Measurements from ENCODE around the gene SGMS1.

The SGMS1 gene

GRCh38 chr10:50416181-50416824 is 207.5 kb downstream of the SGMS1 start:
- Histone ChIP-seq H3K9me3 (replicated peaks in 1 of 11) (peaks cover 0 to 14% (median 12%) of the 10 kb centered on the region in 11 experiments; a peak in 15 of 22 replicates), H3K4me3 (peak overlapping the region in 4 of 10 experiments; percentile 70 to 76 (median 74); a peak in 6 of 20 replicates), H4K20me1 (peaks cover 0 to 59% (median 19%) of the 10 kb centered on the region in 11 experiments; a peak in 12 of 22 replicates), H3K27me3 (peaks cover 0 to 38% (median 35%) of the 10 kb centered on the region in 11 experiments; a peak in 19 of 22 replicates), H3K4me2 (peak overlapping the region in 4 of 11 experiments; percentile 79 to 88 (median 80); a peak in 7 of 22 replicates), H3K4me1 (peaks cover 0 to 89% (median 10%) of the 10 kb centered on the region in 10 experiments; a peak in 12 of 20 replicates), H3K27ac (no peak overlapping the region), H3K9ac (peak overlapping the region in 2 of 11 experiments; percentile 44 to 83; a peak in 4 of 22 replicates), H3K36me3 (peaks cover 0 to 7% (median 0%) of the 10 kb centered on the region in 11 experiments; a peak in 3 of 22 replicates)
- no peak for TF ChIP-seq Cebpa-rat (IDR thresholded peaks at IDR 0.05)

DNA sequence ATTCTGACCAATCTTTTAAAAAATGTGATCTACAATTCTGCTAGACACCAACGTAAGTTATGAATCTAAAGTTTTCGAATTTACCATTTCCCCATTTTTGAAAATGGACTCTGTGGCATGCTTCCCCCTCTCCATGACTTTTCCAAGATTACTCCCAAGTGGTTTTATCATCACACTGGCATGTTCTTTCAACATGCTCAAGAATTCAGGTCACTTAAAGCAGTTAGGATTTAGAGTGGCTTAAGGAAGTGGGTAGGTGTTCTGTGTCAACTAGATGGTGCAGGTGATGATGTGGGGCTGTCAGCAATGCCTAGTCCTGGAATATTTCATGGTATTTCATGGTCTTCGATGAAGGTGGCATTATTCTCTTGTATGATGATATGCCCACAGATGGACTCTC is 208.5 kb downstream of the SGMS1 start:
- Histone ChIP-seq H3K27ac (no peak overlapping the region), H3K9me3 (replicated peaks in 1 of 11) (peaks cover 0 to 14% (median 12%) of the 10 kb centered on the region in 11 experiments; a peak in 15 of 22 replicates), H3K9ac (no peak overlapping the region), H3K36me3 (peaks cover 0 to 7% (median 0%) of the 10 kb centered on the region in 11 experiments; a peak in 3 of 22 replicates), H3K4me1 (peaks cover 0 to 89% (median 6%) of the 10 kb centered on the region in 10 experiments; a peak in 11 of 20 replicates), H3K27me3 (peaks cover 0 to 38% (median 35%) of the 10 kb centered on the region in 11 experiments; a peak in 19 of 22 replicates), H4K20me1 (peaks cover 0 to 69% (median 16%) of the 10 kb centered on the region in 11 experiments; a peak in 13 of 22 replicates), H3K4me3 (no peak overlapping the region; a peak in 1 of 20 replicates), H3K4me2 (peak overlapping the region in 3 of 11 experiments; percentile 79 to 88 (median 79); a peak in 5 of 22 replicates)
- no peak for TF ChIP-seq Cebpa-rat (IDR thresholded peaks at IDR 0.05)

GRCh38 chr10:50410066-50410811 is 213.5 kb downstream of the SGMS1 start:
- no peak overlapping the region for H3K27ac ChIP-seq
- no peaks in the 10 kb centered on the region for H3K27me3 ChIP-seq
- H3K36me3 ChIP-seq, result peaks cover 0 to 29% (median 0%) of the 10 kb centered on the region in 11 experiments; a peak in 5 of 22 replicates
- H4K20me1 ChIP-seq, result peaks cover 0 to 100% (median 0%) of the 10 kb centered on the region in 11 experiments; a peak in 8 of 22 replicates
- no peak for TF ChIP-seq Cebpa-rat (IDR thresholded peaks at IDR 0.05)
- no peak overlapping the region for H3K9ac ChIP-seq
- H3K9me3 ChIP-seq (replicated peaks in 1 of 11), result peaks cover 0 to 11% (median 5%) of the 10 kb centered on the region in 11 experiments; a peak in 8 of 22 replicates
- peaks cover 0 to 50% (median 0%) of the 10 kb centered on the region in 10 experiments; a peak in 6 of 20 replicates for H3K4me1 ChIP-seq
- H3K4me3 ChIP-seq, result no peak overlapping the region
- peak overlapping the region in 3 of 11 experiments; percentile 10 to 35 (median 20); a peak in 4 of 22 replicates for H3K4me2 ChIP-seq

DNA sequence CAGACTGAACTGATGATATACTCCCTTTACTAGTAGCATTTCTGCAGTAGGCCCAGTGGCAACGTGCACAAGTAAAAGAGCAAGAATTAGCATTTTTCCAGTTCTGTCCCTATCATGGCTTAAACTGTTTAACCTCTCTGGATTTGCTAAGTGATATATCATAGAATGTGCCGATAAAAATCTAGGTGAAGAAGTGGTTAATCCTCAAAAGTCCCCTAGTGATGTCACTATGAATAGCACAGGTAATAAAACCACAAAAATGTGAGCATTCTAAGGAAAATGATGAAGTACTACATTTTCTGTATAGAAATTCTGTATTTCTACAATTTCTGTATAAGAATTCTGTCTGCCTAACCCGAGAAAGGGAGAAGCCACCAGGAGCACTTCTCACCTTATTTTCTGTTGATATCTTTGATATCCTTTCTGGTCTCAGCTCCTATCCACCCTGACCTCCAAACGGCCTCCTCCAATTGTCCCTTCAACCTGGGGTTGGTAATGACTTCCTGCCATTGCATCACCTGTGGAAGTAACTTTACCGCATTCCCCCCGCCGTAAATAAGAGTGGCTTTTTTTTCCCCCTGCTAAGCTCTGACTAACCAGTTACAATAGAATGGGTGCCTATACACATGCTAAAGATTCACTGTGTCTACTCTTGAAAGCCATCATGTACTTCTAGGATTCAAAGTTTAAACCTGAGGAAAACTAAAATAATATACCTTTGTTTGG is 216.5 kb downstream of the SGMS1 start:
- Histone ChIP-seq H4K20me1 (peaks cover 0 to 100% (median 0%) of the 10 kb centered on the region in 11 experiments; a peak in 7 of 22 replicates), H3K9ac (no peak overlapping the region), H3K4me3 (no peak overlapping the region), H3K4me1 (peaks cover 0 to 37% (median 0%) of the 10 kb centered on the region in 10 experiments; a peak in 6 of 20 replicates), H3K36me3 (peaks cover 0 to 33% (median 0%) of the 10 kb centered on the region in 11 experiments; a peak in 5 of 22 replicates), H3K27ac (no peak overlapping the region), H3K4me2 (no peak overlapping the region), H3K9me3 (replicated peaks in 1 of 11) (peaks cover 0 to 11% (median 5%) of the 10 kb centered on the region in 11 experiments; a peak in 8 of 22 replicates), H3K27me3 (no peaks in the 10 kb centered on the region)
- no peak for TF ChIP-seq Cebpa-rat (IDR thresholded peaks at IDR 0.05)

- peaks cover 0 to 31% (median 0%) of the 10 kb centered on the region in 10 experiments; a peak in 6 of 20 replicates for H3K4me1 ChIP-seq
- TF ChIP-seq Cebpa-rat (IDR thresholded peaks at IDR 0.05), result no peak
- H3K9ac ChIP-seq, result no peak overlapping the region
- peaks cover 0 to 100% (median 0%) of the 10 kb centered on the region in 11 experiments; a peak in 7 of 22 replicates for H4K20me1 ChIP-seq
- H3K4me2 ChIP-seq, result no peak overlapping the region
- H3K36me3 ChIP-seq, result peaks cover 0 to 33% (median 0%) of the 10 kb centered on the region in 11 experiments; a peak in 5 of 22 replicates
- peaks cover 0 to 11% (median 5%) of the 10 kb centered on the region in 11 experiments; a peak in 8 of 22 replicates for H3K9me3 ChIP-seq (replicated peaks in 1 of 11)
- no peaks in the 10 kb centered on the region for H3K27me3 ChIP-seq
- no peak overlapping the region for H3K27ac ChIP-seq
- no peak overlapping the region for H3K4me3 ChIP-seq
Measured at GRCh38 chr10:50406457-50407070, 217.2 kb downstream of the SGMS1 start.

GRCh38 chr10:50405723-50406122 is 218.0 kb downstream of the SGMS1 start:
- H3K27ac ChIP-seq, result no peak overlapping the region
- no peaks in the 10 kb centered on the region for H3K27me3 ChIP-seq
- peaks cover 0 to 36% (median 0%) of the 10 kb centered on the region in 11 experiments; a peak in 5 of 22 replicates for H3K36me3 ChIP-seq
- no peak overlapping the region for H3K4me2 ChIP-seq
- H4K20me1 ChIP-seq, result peaks cover 0 to 100% (median 0%) of the 10 kb centered on the region in 11 experiments; a peak in 7 of 22 replicates
- no peak for TF ChIP-seq Cebpa-rat (IDR thresholded peaks at IDR 0.05)
- peaks cover 0 to 22% (median 0%) of the 10 kb centered on the region in 10 experiments; a peak in 6 of 20 replicates for H3K4me1 ChIP-seq
- H3K9me3 ChIP-seq (replicated peaks in 1 of 11), result peaks cover 0 to 11% (median 5%) of the 10 kb centered on the region in 11 experiments; a peak in 8 of 22 replicates
- no peak overlapping the region for H3K9ac ChIP-seq
- H3K4me3 ChIP-seq, result no peak overlapping the region

DNA sequence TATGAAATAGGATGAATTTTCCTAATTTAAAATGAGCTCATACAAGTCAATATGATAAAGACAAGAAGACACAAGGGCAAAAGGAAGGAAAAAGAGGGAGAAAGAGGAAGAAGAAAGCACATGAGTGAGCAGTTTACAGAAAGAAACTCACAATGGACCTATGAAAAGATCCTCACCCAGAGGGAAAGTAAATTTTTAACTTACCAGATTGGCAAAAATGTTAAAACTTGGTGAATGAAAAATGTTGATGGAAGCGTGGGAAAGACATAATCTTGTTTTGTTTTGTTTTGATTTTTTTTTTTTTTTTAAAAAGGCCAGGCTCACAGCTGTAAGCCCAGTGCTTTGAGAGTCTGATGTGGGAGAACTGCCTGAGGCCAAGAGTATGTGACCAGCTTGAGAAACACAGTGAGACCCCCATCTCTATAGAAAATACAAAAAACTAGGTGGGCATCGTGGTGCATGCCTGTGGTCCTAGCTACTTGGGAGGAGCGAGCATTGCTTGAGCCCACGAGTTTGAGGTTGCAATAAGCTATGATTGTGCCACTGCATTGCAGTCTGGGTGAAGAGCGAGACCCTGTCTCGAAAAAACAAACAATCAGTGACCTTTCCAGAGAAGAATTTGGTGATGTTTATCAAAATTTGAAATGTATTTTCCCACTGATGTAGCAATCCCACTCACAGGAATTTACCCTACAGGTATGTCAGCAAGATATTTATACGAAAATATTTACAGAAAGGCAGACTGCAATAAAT is 219.6 kb downstream of the SGMS1 start:
- peaks cover 0 to 98% (median 0%) of the 10 kb centered on the region in 11 experiments; a peak in 5 of 22 replicates for H4K20me1 ChIP-seq
- H3K4me3 ChIP-seq, result no peak overlapping the region
- H3K9me3 ChIP-seq (replicated peaks in 1 of 11), result peaks cover 0 to 11% (median 5%) of the 10 kb centered on the region in 11 experiments; a peak in 8 of 22 replicates
- H3K27me3 ChIP-seq, result no peaks in the 10 kb centered on the region
- H3K4me1 ChIP-seq, result peaks cover 0 to 15% (median 0%) of the 10 kb centered on the region in 10 experiments; a peak in 6 of 20 replicates
- H3K36me3 ChIP-seq, result peaks cover 0 to 39% (median 0%) of the 10 kb centered on the region in 11 experiments; a peak in 5 of 22 replicates
- no peak overlapping the region for H3K27ac ChIP-seq
- no peak overlapping the region for H3K9ac ChIP-seq
- no peak for TF ChIP-seq Cebpa-rat (IDR thresholded peaks at IDR 0.05)
- peak overlapping the region in 2 of 11 experiments; percentile 33 to 73; a peak in 4 of 22 replicates for H3K4me2 ChIP-seq

Measured in BLaER1 treated with 17β-estradiol and CSF1 and Interleukin-3, amounts not matched to agents 10 nM and 100 nM (cell line).